DLD1 (cell line): Measurements from ENCODE around the gene CPE.
"Not testable (repeated sequence)": the region's sequence is repeated elsewhere in the genome, so short reads cannot be mapped to it uniquely, and the experiment has no call there.

Experiments used
- in situ Hi-C: cut with HindIII; loops from 2 replicates; pipeline ENCODE4 v1.10.0; 2017; ENCODE audit warnings: low sequenced_read_pairs

The CPE gene

GRCh38 chr4:165378745-165379677 is at the start of gene CPE:
TSS of gene CPE (plus strand) at chr4:165379008. CDS start at chr4:165379222, 214 bp downstream.
- in situ Hi-C loops = no loop called here

GRCh38 chr4:165330071-165330470 is 48.7 kb upstream of the CPE start:
- in situ Hi-C loops = no loop called here

GRCh38 chr4:165330666-165331065 is 48.1 kb upstream of the CPE start:
- in situ Hi-C loops = no loop called here

GRCh38 chr4:165331359-165331758 is 47.4 kb upstream of the CPE start:
- in situ Hi-C loops = no loop called here

GRCh38 chr4:165331823-165332222 is 47.0 kb upstream of the CPE start:
- in situ Hi-C loops = no loop called here

- in situ Hi-C loops = no loop called here
Measured at GRCh38 chr4:165332502-165332901, 46.3 kb upstream of the CPE start.

- in situ Hi-C loops = no loop called here
Measured at GRCh38 chr4:165335163-165335703, 43.6 kb upstream of the CPE start.

- in situ Hi-C loops = no loop called here
Measured at GRCh38 chr4:165336743-165337142, 42.1 kb upstream of the CPE start.

GRCh38 chr4:165342340-165342739 is 36.5 kb upstream of the CPE start:
- in situ Hi-C loops = not testable (repeated sequence)

GRCh38 chr4:165343353-165344191 is 35.2 kb upstream of the CPE start:
- in situ Hi-C loops = no loop called here

- in situ Hi-C loops = no loop called here
Measured at GRCh38 chr4:165345666-165346417, 33.0 kb upstream of the CPE start.

GRCh38 chr4:165347647-165348569 is 30.9 kb upstream of the CPE start:
- in situ Hi-C loops = no loop called here

GRCh38 chr4:165351359-165352130 is 27.3 kb upstream of the CPE start:
- in situ Hi-C loops = loop anchor here (10.0 kb wide), 1 partner anchor 113 kb away; no protein-coding TSS in a partner anchor

GRCh38 chr4:165355900-165356300 is 22.9 kb upstream of the CPE start:
- in situ Hi-C loops = loop anchor here (10.0 kb wide), 1 partner anchor 109 kb away; no protein-coding TSS in a partner anchor

GRCh38 chr4:165359506-165359905 is 19.3 kb upstream of the CPE start:
- in situ Hi-C loops = loop anchor here (10.0 kb wide), 1 partner anchor 105 kb away; no protein-coding TSS in a partner anchor

GRCh38 chr4:165360041-165360695 is 18.6 kb upstream of the CPE start:
- in situ Hi-C loops = no loop called here

GRCh38 chr4:165360985-165361670 is 17.7 kb upstream of the CPE start:
- in situ Hi-C loops = no loop called here

- in situ Hi-C loops = no loop called here
Measured at GRCh38 chr4:165361810-165362209, 17.0 kb upstream of the CPE start.
